Naive thymus-derived CD4-positive, alpha-beta T cell (primary cell): ENCODE measurements around the gene TMEM131L. TPM values are rescaled to one million over a fixed set of nuclear protein-coding genes. Genes with fewer than 3 reads are reported as not detected.
A peak's percentile ranks its signal among the peaks of the same experiment; 100 is the strongest.

Experiments
- ATAC-seq: fragments of 150-1000 bp; cut with Tn5 transposase; 2 replicates; pipeline ENCODE4 v1.10.0; 2021; ENCODE audit warnings: mild to moderate bottlenecking, moderate library complexity
- CTCF ChIA-PET: fragments of 350-600 bp; sonication (Branson Sonifier 250); formaldehyde crosslinking; loops from one replicate; lab custom pipeline; 2021; ENCODE audit warnings: antibody characterized with exemption; lab: Charles Lee
- POLR2A ChIA-PET: fragments of 350-600 bp; sonication (Branson Sonifier 250); formaldehyde crosslinking; loops from one replicate; lab custom pipeline; 2021; ENCODE audit warnings: antibody characterized with exemption, inconsistent platforms; lab: Charles Lee
- DNase-seq, 9 donors: peaks; one replicate each; pipeline versions ENCODE4 v3.0.0 to v3.0.0-alpha.2; 2020 to 2022; ENCODE audit warnings: mixed read lengths in 1 of 9
- H3K27ac ChIP-seq: one replicate; pipeline ENCODE4 v1.7.0; 2013; ENCODE audit warnings: mild to moderate bottlenecking, low read depth, low read length, moderate library complexity
- H3K27me3 ChIP-seq, 2 donors: one replicate each; pipeline ENCODE4 v1.7.0; 2013; ENCODE audit warnings: low read length in 2 of 2, mild to moderate bottlenecking in 2 of 2, moderate library complexity in 2 of 2; ENCODE audit not compliant: control insufficient read depth in 2 of 2, insufficient read depth in 2 of 2
- H3K36me3 ChIP-seq, 3 experiments: 1 replicate in 2 of 3; 2 replicates in 1 of 3; pipeline ENCODE4 v1.7.0; 2013; ENCODE audit warnings: low read length in 3 of 3, mild to moderate bottlenecking in 3 of 3, moderate library complexity in 1 of 3; ENCODE audit not compliant: insufficient read depth in 3 of 3, control insufficient read depth in 2 of 3
- H3K4me1 ChIP-seq, 2 donors: one replicate each; pipeline ENCODE4 v1.7.0; 2013; ENCODE audit warnings: low read length in 2 of 2, mild to moderate bottlenecking in 2 of 2, moderate library complexity in 1 of 2; ENCODE audit not compliant: control insufficient read depth in 2 of 2, insufficient read depth in 2 of 2
- H3K4me3 ChIP-seq: 2 replicates; pipeline ENCODE4 v1.7.0; 2013; ENCODE audit warnings: mild to moderate bottlenecking, low read length
- H3K9me3 ChIP-seq, 3 experiments: 1 replicate in 2 of 3; 2 replicates in 1 of 3; pipeline ENCODE4 v1.7.0; 2013; ENCODE audit warnings: low read length in 3 of 3; ENCODE audit not compliant: control insufficient read depth in 2 of 3
- H3K27ac Mint-ChIP-seq, 9 donors: one replicate each; pipeline ENCODE4 v1.8.0; 2020 to 2022; ENCODE audit warnings: mixed read lengths in 9 of 9, mild to moderate bottlenecking in 8 of 9, moderate library complexity in 5 of 9, inconsistent platforms in 2 of 9
- H3K27me3 Mint-ChIP-seq, 5 donors: one replicate each; pipeline ENCODE4 v1.8.0; 2021 to 2022; ENCODE audit warnings: mixed read lengths in 5 of 5, mild to moderate bottlenecking in 1 of 5
- H3K36me3 Mint-ChIP-seq, 5 donors: one replicate each; pipeline ENCODE4 v1.8.0; 2020 to 2022; ENCODE audit warnings: mixed read lengths in 5 of 5, mild to moderate bottlenecking in 3 of 5, inconsistent platforms in 1 of 5
- H3K4me1 Mint-ChIP-seq, 7 donors: one replicate each; pipeline ENCODE4 v1.8.0; 2020 to 2022; ENCODE audit warnings: mixed read lengths in 7 of 7, mild to moderate bottlenecking in 3 of 7, inconsistent platforms in 1 of 7
- H3K4me3 Mint-ChIP-seq, 10 donors: one replicate each; pipeline ENCODE4 v1.8.0; 2020 to 2022; ENCODE audit warnings: mild to moderate bottlenecking in 10 of 10, mixed read lengths in 10 of 10, moderate library complexity in 6 of 10, inconsistent platforms in 2 of 10
- H3K9me3 Mint-ChIP-seq, 11 donors: one replicate each; pipeline ENCODE4 v1.8.0; 2020 to 2022; ENCODE audit warnings: mixed read lengths in 11 of 11, mild to moderate bottlenecking in 4 of 11, inconsistent platforms in 1 of 11, moderate library complexity in 1 of 11
- intact Hi-C, 2 donors: fragments of 100-400 bp; cut with micrococcal nuclease; formaldehyde crosslinking; loops; one replicate each; pipeline ENCODE4 v1.15.1; 2023
- polyA plus RNA-seq, 2 donors: library from polyadenylated mRNA; unstranded; fragments of 300-500 nt; fragmentation: Illumina TruSeq; gene quantifications; one replicate each; pipeline ENCODE4 v1.2.3, GENCODE V29; 2021
- total RNA-seq, 6 experiments: library from RNA in 5 of 6; stranded (reverse) in 5 of 6; gene quantifications; 1 replicate in 5 of 6; 2 replicates in 1 of 6; pipeline ENCODE4 v1.2.3 and lab custom pipeline; 2021 to 2026

TMEM131L gene
- total and polyA plus RNA-seq, 7 experiments from 2014 or later = 45.7 to 111 (median 87.9) TPM

DNA sequence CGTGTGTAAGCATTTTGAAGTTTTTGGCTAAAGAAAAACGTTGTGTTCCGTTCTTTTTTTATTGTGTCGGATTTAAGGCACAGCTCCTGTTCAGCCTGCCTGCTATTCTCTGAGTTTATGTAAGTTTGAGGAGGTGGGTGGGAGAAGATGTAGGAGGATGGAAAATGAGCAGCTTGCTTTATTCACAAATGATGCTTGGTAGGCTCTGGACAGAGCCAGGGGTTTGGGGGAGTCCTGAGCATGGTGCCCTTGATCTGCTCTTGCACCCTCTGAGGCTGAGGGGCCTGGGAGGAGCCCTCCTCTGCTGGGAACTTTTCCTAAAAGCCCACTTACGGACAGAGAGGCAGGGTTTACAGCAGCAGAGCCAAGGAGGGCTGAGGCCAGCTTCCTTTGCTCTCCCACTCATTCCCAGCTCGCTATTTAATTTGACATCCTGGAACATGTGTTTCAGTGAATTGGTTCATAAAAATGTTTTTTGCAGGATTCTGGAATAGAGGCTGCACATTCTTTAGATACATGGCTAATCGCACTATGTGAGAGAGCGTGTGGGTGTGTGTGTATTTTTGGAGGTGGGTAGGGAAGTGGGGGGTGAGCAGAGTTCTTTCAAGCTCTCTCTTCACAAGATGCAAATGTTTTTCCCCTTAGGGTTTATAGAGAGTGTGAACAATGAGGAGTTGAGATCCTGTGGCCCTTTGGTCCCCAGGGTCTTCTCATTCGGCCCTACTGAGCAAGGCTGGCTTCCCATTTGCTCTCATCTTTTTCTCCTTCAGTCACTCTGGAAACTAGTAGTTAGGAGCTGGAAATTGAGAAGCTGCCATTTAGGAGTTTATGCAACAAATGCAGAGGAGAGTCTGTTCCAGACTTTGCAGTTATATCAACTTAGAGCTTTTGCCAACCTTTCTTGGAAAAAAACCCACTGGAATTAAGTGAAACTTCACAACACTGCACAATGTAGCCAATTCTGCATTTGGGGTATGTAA, 32.1 kb downstream of the TMEM131L start:
- H3K4me1 ChIP-seq = peaks cover 37 to 89% of the 10 kb centered on the region in 2 donors

DNA sequence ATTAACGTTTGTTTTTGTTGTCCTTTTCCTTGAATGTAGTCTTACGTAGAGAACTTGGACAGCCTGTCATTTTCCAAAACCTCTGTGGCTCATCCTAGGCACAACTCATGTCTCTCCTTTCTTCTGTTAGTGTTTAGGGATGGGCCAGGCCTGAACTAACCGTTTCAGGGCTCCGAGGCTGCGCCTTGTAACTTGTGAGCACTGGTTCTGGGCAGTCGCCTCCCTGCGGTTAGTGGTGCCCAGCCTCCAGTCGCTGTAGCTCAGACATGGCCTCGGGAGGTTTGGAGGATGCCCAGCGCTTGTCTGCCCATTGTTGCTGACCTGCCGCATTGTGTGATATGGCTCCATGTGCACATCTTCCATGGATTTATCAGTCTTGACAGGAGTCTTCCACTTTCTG, 32.8 kb downstream of the TMEM131L start:
- no peaks in the 10 kb centered on the region for H3K27me3 Mint-ChIP-seq
- peaks cover 0 to 3% (median 0%) of the 10 kb centered on the region in 11 donors for H3K9me3 Mint-ChIP-seq
- intact Hi-C loops = no loop called here
- ChIA-PET CTCF (interaction anchor here (0.6 to 2.0 kb wide), 7 partner anchors 12 to 251 kb away, joined by 3 to 7 read pairs (median 4); no protein-coding TSS in a partner anchor), POLR2A (interaction anchor here (0.7 to 5.0 kb wide), 18 partner anchors 8 to 153 kb away, joined by 3 to 93 read pairs (median 7); partner anchors contain the start of gene TMEM131L)
- peak overlapping the region; percentile 74 to 85 (median 80) for H3K4me3 Mint-ChIP-seq
- Histone ChIP-seq H3K4me3 (peak overlapping the region; percentile 20), H3K9me3 (no peaks in the 10 kb centered on the region), H3K27ac (peak overlapping the region; percentile 83), H3K4me1 (peaks cover 37 to 87% of the 10 kb centered on the region in 2 donors), H3K27me3 (no peaks in the 10 kb centered on the region), H3K36me3 (no peaks in the 10 kb centered on the region)
- ATAC-seq = no peak
- DNase-seq = peak in 1 of 9 donors; percentile 20
- peaks cover 4 to 21% (median 8%) of the 10 kb centered on the region in 5 donors for H3K36me3 Mint-ChIP-seq
- H3K27ac Mint-ChIP-seq = peak overlapping the region; percentile 94 to 100 (median 98)
- H3K4me1 Mint-ChIP-seq = peaks cover 70 to 98% (median 91%) of the 10 kb centered on the region in 7 donors

More for the DNA sequence above, 32.1 kb downstream of the TMEM131L start:
- Mint-ChIP-seq H3K36me3 (peaks cover 4 to 19% (median 8%) of the 10 kb centered on the region in 5 donors), H3K9me3 (peaks cover 0 to 3% (median 0%) of the 10 kb centered on the region in 11 donors), H3K27ac (peak overlapping the region; percentile 94 to 100 (median 98)), H3K4me3 (peak overlapping the region; percentile 74 to 85 (median 80)), H3K27me3 (no peaks in the 10 kb centered on the region), H3K4me1 (peaks cover 72 to 99% (median 91%) of the 10 kb centered on the region in 7 donors)
- ChIA-PET POLR2A (interaction anchor here (0.6 to 5.0 kb wide), 24 partner anchors 9 to 1222 kb away, joined by 3 to 93 read pairs (median 5); partner anchors contain the start of gene TMEM131L), CTCF (interaction anchor here (0.6 to 2.0 kb wide), 11 partner anchors 11 to 152 kb away, joined by 3 to 7 read pairs (median 5); partner anchors contain the start of gene TMEM131L)
- Histone ChIP-seq H3K27me3 (no peaks in the 10 kb centered on the region), H3K9me3 (no peaks in the 10 kb centered on the region), H3K4me3 (peak overlapping the region; percentile 20), H3K27ac (peak overlapping the region; percentile 83), H3K36me3 (no peaks in the 10 kb centered on the region)
- DNase-seq (peak in 4 of 9 donors; percentile 31 to 46 (median 44)), ATAC-seq (peak; percentile 60)
- intact Hi-C loops = loop anchor here (1.0 to 2.0 kb wide), 8 partner anchors 9 to 153 kb away; no protein-coding TSS in a partner anchor

DNA sequence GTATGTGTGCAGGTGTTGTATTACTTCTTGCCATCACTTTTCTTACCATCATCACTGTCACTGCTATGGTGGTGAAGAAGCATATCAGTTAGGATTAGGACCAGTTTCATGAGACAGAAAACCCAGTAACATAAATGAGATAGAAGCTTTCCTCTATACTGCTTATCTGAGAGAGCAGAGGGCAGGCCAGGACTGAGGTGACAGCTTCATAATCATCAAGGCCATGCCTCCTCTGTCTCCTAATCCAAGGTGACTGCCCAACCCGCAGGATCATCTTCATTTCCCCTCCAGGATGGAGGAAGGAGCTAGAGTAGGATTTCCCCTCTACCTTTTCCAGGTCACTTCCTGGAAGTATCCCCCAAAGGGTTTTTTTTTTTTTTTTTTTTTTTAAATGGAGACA, 35.4 kb downstream of the TMEM131L start:
- intact Hi-C loops = no loop called here
- peaks cover 62 to 95% (median 85%) of the 10 kb centered on the region in 7 donors for H3K4me1 Mint-ChIP-seq
- H3K27ac Mint-ChIP-seq = peak overlapping the region; percentile 18 to 99 (median 95)
- peak overlapping the region; percentile 52 for H3K27ac ChIP-seq
- no peaks in the 10 kb centered on the region for H3K27me3 ChIP-seq
- CTCF ChIA-PET = interaction anchor here (0.6 to 1.8 kb wide), 4 partner anchors 12 to 91 kb away, joined by 3 to 5 read pairs (median 4); no protein-coding TSS in a partner anchor
- no peak for ATAC-seq
- no peaks in the 10 kb centered on the region for H3K9me3 ChIP-seq
- H3K4me1 ChIP-seq = peaks cover 24 to 71% of the 10 kb centered on the region in 2 donors
- POLR2A ChIA-PET = interaction anchor here (0.7 to 2.0 kb wide), 11 partner anchors 8 to 35 kb away, joined by 3 to 7 read pairs (median 4); partner anchors contain the start of gene TMEM131L
- H3K27me3 Mint-ChIP-seq = no peaks in the 10 kb centered on the region
- DNase-seq = peak in 1 of 9 donors; percentile 1
- H3K9me3 Mint-ChIP-seq = peaks cover 0 to 3% (median 0%) of the 10 kb centered on the region in 11 donors
- no peak overlapping the region for H3K4me3 ChIP-seq
- H3K36me3 Mint-ChIP-seq = peaks cover 9 to 23% (median 17%) of the 10 kb centered on the region in 5 donors
- H3K4me3 Mint-ChIP-seq = peak overlapping the region in 8 of 10 donors; percentile 10 to 57 (median 42)
- H3K36me3 ChIP-seq = peaks cover 0 to 5% (median 0%) of the 10 kb centered on the region in 3 experiments

DNA sequence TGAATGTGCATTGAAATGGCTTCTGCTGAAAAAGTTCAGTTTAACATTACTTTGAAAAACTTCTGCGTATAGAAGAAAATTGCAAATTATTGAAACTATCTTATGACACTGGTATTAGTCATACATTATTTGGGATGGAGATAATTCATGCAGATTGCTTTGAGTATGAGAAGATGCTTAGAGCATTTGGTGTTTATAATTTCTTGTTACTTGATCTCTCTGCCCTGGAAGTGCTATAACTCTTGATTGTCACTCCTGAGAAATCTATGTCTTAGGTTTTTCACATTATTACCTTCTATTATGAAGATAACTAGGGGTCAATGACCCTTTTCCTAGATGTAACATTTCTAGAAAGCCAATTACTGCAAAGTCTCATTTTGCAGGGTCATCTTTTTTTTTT, 36.4 kb downstream of the TMEM131L start:
- peaks cover 18 to 74% of the 10 kb centered on the region in 2 donors for H3K4me1 ChIP-seq
- intact Hi-C loops = no loop called here

DNA sequence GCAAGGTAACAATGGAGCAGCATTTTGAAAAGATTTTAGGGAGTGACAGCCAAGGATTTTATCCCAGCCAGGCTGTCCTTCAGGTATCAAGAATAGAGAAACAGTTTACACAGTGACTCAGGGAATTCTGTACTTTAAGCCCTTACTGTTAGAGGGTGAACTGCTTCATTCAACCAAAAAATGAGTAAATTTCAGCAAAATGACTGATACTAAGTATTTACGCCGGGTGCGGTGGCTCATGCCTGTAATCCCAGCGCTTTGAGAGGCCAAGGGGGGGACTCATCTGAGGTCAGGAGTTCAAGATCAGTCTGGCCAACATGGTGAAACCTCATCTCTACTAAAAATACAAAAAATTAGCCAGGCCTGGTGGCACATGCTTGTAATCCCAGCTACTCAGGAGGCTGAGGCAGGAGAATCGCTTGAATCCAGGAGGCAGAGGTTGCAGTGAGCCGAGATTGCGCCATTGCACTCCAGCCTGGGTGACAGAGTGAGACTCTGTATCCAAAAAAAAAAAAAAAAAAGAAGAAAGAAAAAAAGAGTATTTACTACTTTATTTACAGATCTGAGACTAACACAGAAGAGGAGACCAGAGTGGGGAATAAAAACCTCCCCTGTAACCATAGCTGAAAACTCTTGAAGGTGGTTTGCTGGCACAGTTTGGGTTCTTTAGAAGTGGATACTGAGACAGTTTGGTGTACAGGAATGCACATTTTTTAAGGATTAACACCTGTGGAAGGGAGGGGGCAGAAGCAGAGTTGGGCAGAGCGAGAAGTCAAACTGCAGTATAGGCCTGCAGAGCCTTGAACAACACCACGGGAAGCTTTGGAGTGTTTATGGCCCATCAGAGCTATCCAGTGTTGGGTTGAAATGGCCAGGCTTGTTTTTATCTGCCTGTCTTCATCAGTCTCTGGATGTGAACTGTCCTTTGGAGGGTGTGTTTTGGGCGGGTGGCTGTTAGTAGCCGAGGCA, 40.5 kb downstream of the TMEM131L start:
- POLR2A ChIA-PET = interaction anchor here (1.2 to 1.6 kb wide), 2 partner anchors 8 to 15 kb away, joined by 3 to 4 read pairs; no protein-coding TSS in a partner anchor

More for the DNA sequence above, 36.4 kb downstream of the TMEM131L start:
- no peak for DNase-seq
- H3K9me3 ChIP-seq = no peaks in the 10 kb centered on the region
- POLR2A ChIA-PET = interaction anchor here (0.8 to 1.6 kb wide), 6 partner anchors 9 to 36 kb away, joined by 3 to 7 read pairs (median 4); partner anchors contain the start of gene TMEM131L
- peaks cover 0 to 3% (median 0%) of the 10 kb centered on the region in 11 donors for H3K9me3 Mint-ChIP-seq
- H3K36me3 Mint-ChIP-seq = peaks cover 9 to 29% (median 24%) of the 10 kb centered on the region in 5 donors
- no peaks in the 10 kb centered on the region for H3K27me3 Mint-ChIP-seq
- peak overlapping the region in 7 of 10 donors; percentile 22 to 54 (median 40) for H3K4me3 Mint-ChIP-seq
- peak overlapping the region in 8 of 9 donors; percentile 81 to 98 (median 86) for H3K27ac Mint-ChIP-seq
- peak overlapping the region; percentile 52 for H3K27ac ChIP-seq
- no peaks in the 10 kb centered on the region for H3K27me3 ChIP-seq
- no peak overlapping the region for H3K4me3 ChIP-seq
- CTCF ChIA-PET = interaction anchor here (1.0 to 1.2 kb wide), 2 partner anchors 35 to 69 kb away, joined by 3 read pairs; no protein-coding TSS in a partner anchor
- ATAC-seq = no peak
- peaks cover 68 to 95% (median 87%) of the 10 kb centered on the region in 7 donors for H3K4me1 Mint-ChIP-seq
- H3K36me3 ChIP-seq = peaks cover 0 to 5% (median 0%) of the 10 kb centered on the region in 3 experiments

More for the DNA sequence above, 40.5 kb downstream of the TMEM131L start:
- H3K27me3 ChIP-seq = no peaks in the 10 kb centered on the region
- peaks cover 0 to 18% (median 5%) of the 10 kb centered on the region in 3 experiments for H3K36me3 ChIP-seq
- H3K27me3 Mint-ChIP-seq = no peaks in the 10 kb centered on the region
- no peak overlapping the region for H3K4me3 ChIP-seq
- no peaks in the 10 kb centered on the region for H3K9me3 ChIP-seq
- H3K27ac ChIP-seq = peak overlapping the region; percentile 14
- peak in 2 of 9 donors; percentile 5 to 15 for DNase-seq
- intact Hi-C loops = loop anchor here in 1 of 2 donors (1.0 kb wide), 2 partner anchors 9 to 12 kb away; no protein-coding TSS in a partner anchor
- CTCF ChIA-PET = interaction anchor here (1.2 kb wide), 1 partner anchor 163 kb away, joined by 3 read pairs; the partner anchor contains the start of gene MND1
- H3K36me3 Mint-ChIP-seq = peaks cover 6 to 51% (median 35%) of the 10 kb centered on the region in 5 donors
- peaks cover 0 to 4% (median 0%) of the 10 kb centered on the region in 11 donors for H3K9me3 Mint-ChIP-seq
- peak overlapping the region; percentile 36 to 93 (median 81) for H3K27ac Mint-ChIP-seq
- H3K4me1 Mint-ChIP-seq = peaks cover 44 to 95% (median 80%) of the 10 kb centered on the region in 7 donors
- peak overlapping the region in 8 of 10 donors; percentile 22 to 61 (median 54) for H3K4me3 Mint-ChIP-seq
- no peak for ATAC-seq
- H3K4me1 ChIP-seq = peaks cover 0 to 57% of the 10 kb centered on the region in 2 donors
